ENCODE results near the gene PSMB10.
A peak's percentile ranks its signal among the peaks of the same experiment; 100 is the strongest.

Gene PSMB10

DNA sequence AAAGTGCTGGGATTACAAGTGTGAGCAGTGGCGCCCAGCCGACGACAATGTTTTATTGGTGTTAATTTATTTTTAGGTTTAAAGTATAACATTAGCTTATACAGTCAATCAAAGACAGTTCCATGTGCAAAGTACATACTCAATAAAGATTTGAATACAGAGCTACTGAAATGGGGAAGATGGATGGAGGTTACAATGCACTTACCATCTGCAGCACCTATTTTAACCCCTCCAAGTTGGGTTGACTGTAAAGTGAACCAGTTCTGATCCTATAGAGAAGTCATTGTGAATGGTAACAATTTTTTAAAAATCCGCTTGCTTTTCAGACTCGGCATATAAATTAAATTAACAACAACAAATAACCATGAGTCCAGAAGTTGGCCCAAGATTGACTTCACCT, 44.3 kb downstream of the PSMB10 start:
- DNase-seq, result no peak

DNA sequence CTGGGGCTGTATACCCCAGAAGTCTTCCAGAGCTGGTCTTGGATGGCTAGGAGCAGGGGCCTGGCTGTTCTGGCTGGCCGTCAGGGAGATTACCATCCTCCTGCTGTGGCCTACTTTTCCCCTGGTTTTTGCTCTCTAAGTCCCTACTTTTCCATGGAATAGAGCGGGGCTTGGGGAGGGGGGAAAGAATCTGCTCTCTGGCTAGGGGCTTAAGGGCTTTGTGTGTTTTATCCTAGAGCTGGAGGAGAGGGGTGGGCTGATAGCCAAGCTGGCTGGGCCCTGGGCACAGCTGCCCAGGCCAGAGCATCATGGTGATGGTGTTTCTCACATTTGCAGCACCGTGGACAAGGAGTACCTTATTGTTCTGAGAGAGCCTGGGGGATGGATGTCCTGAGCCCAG, 48.3 kb downstream of the PSMB10 start:
- DNase-seq, result no peak

DNA sequence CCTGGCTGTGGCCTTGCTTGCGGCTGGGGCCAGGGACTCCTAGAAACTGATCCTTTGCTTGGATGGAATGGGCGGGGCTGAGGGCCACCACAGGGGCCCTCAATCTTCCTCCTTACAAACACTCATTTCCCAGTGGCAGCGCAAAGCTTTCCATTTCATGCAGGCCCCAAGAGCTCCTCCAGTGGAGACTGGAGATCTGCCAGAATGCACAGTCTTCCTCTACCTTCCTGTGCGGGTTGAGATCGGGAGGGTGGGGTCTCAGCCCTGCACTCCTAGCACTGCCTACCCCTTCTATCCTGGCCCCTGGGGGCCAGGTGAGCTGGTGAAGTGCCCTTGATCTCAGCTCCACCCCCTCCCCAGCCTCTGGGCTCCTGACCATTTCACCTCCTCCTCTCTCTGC, 50.3 kb downstream of the PSMB10 start:
- DNase-seq, result no peak

DNA sequence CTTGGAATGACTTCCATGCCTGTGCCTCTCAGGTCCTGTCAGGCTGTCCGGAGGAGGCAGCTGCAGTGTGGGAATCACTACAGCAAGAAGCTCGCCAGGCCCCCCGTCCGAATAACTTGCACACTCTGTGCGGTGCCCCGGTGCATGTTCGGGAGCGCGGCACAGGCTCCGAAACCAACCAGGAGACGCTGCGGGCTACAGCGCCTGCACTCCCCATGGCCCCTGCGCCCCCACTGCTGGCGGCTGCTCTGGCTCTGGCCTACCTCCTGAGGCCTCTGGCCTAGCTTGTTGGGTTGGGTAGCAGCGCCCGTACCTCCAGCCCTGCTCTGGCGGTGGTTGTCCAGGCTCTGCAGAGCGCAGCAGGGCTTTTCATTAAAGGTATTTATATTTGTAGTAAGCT, 50.7 kb downstream of the PSMB10 start:
- DNase-seq, result no peak

DNA sequence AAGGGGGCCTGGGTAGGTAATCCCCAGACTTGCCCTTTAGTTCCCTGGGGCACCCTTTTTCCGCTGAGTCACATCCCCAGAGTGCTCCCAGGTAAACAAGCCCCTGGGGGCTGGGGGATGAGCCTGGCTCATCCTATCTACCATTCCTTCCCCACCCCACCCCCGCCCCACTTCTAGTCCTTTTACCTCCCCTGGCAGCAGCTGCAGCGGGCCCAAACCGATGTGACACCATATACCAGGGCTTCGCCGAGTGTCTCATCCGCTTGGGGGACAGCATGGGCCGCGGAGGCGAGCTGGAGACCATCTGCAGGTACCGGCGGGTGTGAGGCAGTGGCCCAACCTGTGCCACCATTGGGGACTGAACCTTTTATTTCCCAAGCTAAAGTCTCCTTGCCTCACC, 51.1 kb downstream of the PSMB10 start:
- DNase-seq, result no peak

DNA sequence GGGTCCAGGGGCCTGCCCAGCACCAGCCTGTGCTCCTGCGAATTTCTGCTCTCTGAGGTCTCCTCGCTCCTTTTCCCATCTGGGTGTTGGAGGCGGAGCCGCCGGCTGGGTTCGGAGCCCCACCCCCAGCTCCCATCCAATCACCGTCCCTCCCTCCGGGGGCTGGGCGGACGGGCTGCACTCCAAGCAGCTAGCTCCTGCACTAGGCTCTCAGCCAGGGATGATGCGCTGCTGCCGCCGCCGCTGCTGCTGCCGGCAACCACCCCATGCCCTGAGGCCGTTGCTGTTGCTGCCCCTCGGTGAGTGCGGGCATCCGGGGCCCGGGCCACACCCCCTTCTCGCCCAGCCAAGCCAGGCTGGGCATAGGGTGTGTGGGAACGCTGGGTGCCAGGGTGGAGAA, 52.0 kb downstream of the PSMB10 start, which contains the start of gene NRN1L:
Gene NRN1L, plus strand, starts transcription at position 202 of the 400 bp plus-strand sequence. Its CDS starts 19 bp downstream, at position 221.
- peak; percentile 90 for DNase-seq
